Fibroblast of skin of right biceps (primary cell): Measurements from ENCODE around the gene RGPD3.
"Not testable (repeated sequence)": the region's sequence is repeated elsewhere in the genome, so short reads cannot be mapped to it uniquely, and the experiment has no call there.

Experiments
- DNase-seq: peaks from one replicate; pipeline ENCODE4 v3.0.0-alpha.2; 2013

Gene RGPD3

GRCh38 chr2:106468107-106468506 lies at the start of gene RGPD3:
Gene RGPD3, minus strand, starts transcription at chr2:106468413. Its CDS starts 125 bp downstream, at chr2:106468288.
- not testable (repeated sequence) for DNase-seq

- DNase-seq, result no peak
Measured at GRCh38 chr2:106517329-106517728, 49.1 kb upstream of the RGPD3 start.

GRCh38 chr2:106516864-106517263 lies 48.7 kb upstream of the RGPD3 start:
- no peak for DNase-seq

- DNase-seq, result no peak
Measured at GRCh38 chr2:106516436-106516835, 48.2 kb upstream of the RGPD3 start.

- not testable (repeated sequence) for DNase-seq
Measured at GRCh38 chr2:106514827-106515226, 46.6 kb upstream of the RGPD3 start.

GRCh38 chr2:106513391-106513790 lies 45.2 kb upstream of the RGPD3 start:
- not testable (repeated sequence) for DNase-seq

GRCh38 chr2:106511934-106512333 lies 43.7 kb upstream of the RGPD3 start:
- peak; percentile 5 for DNase-seq

GRCh38 chr2:106511476-106511901 lies 43.3 kb upstream of the RGPD3 start:
- DNase-seq, result peak; percentile 90

GRCh38 chr2:106510791-106511190 lies 42.6 kb upstream of the RGPD3 start:
- not testable (repeated sequence) for DNase-seq

- not testable (repeated sequence) for DNase-seq
Measured at GRCh38 chr2:106509374-106509770, 41.2 kb upstream of the RGPD3 start.

GRCh38 chr2:106508660-106509373 lies 40.6 kb upstream of the RGPD3 start:
- not testable (repeated sequence) for DNase-seq

GRCh38 chr2:106506002-106506687 lies 37.9 kb upstream of the RGPD3 start:
- not testable (repeated sequence) for DNase-seq

GRCh38 chr2:106504787-106505186 lies 36.6 kb upstream of the RGPD3 start:
- DNase-seq, result not testable (repeated sequence)

GRCh38 chr2:106504192-106504591 lies 36.0 kb upstream of the RGPD3 start:
- not testable (repeated sequence) for DNase-seq

- not testable (repeated sequence) for DNase-seq
Measured at GRCh38 chr2:106502351-106502750, 34.1 kb upstream of the RGPD3 start.

- DNase-seq, result not testable (repeated sequence)
Measured at GRCh38 chr2:106500350-106500749, 32.1 kb upstream of the RGPD3 start.

- DNase-seq, result not testable (repeated sequence)
Measured at GRCh38 chr2:106498549-106498948, 30.3 kb upstream of the RGPD3 start.

GRCh38 chr2:106492913-106493312 lies 24.7 kb upstream of the RGPD3 start:
- DNase-seq, result not testable (repeated sequence)

GRCh38 chr2:106492399-106492798 lies 24.2 kb upstream of the RGPD3 start:
- DNase-seq, result not testable (repeated sequence)

- not testable (repeated sequence) for DNase-seq
Measured at GRCh38 chr2:106489701-106490100, 21.5 kb upstream of the RGPD3 start.

GRCh38 chr2:106487386-106488191 lies 19.4 kb upstream of the RGPD3 start:
- not testable (repeated sequence) for DNase-seq

- not testable (repeated sequence) for DNase-seq
Measured at GRCh38 chr2:106486551-106487385, 18.6 kb upstream of the RGPD3 start, which contains the start of gene CD8B2. Gene CD8B2, plus strand, starts transcription at chr2:106487364. Its CDS starts 63 bp downstream, at chr2:106487427.
